Thyroid gland (tissue), 4 donors: ENCODE results near the gene CCR5AS.

Source experiments
- DNase-seq, 2 donors: peaks; one replicate each; pipeline ENCODE4 v3.0.0-alpha.2; 2019
- H3K27ac ChIP-seq, 3 donors: fragments of 200-600 bp; sonication (generic); 1 replicate in 2 of 3; 2 replicates in 1 of 3; pipeline ENCODE4 v1.5.1; 2016 to 2019; ENCODE audit warnings: mild to moderate bottlenecking in 1 of 3, moderate library complexity in 1 of 3
- H3K27me3 ChIP-seq: fragments of 200-600 bp; sonication (generic); one replicate; pipeline ENCODE4 v1.5.1; 2019
- H3K36me3 ChIP-seq, 2 donors: fragments of 200-600 bp; sonication (generic); one replicate each; pipeline ENCODE4 v1.5.1; 2016 to 2019
- H3K4me1 ChIP-seq, 2 donors: fragments of 200-600 bp; sonication (generic); one replicate each; pipeline ENCODE4 v1.5.1; 2017 to 2019
- H3K4me3 ChIP-seq, 3 donors: fragments of 200-600 bp; sonication (generic); replicated peaks in 1 of 3; 1 replicate in 2 of 3; 2 replicates in 1 of 3; pipeline ENCODE4 v1.5.1; 2016; ENCODE audit warnings: mild to moderate bottlenecking in 1 of 3
- H3K9me3 ChIP-seq: fragments of 200-600 bp; sonication (generic); one replicate; pipeline ENCODE4 v1.5.1; 2017
- POLR2A ChIP-seq, 2 donors: fragments of 450-650 bp; IDR thresholded peaks; one replicate each; pipeline ENCODE4 v1.6.1; 2017; ENCODE audit warnings: antibody characterized with exemption in 2 of 2, mild to moderate bottlenecking in 2 of 2, moderate library complexity in 1 of 2
- WGBS, 2 donors: methylation state at CpG; one replicate each; pipeline ENCODE4 v1.1.5; 2017; 5-methylcytosine and 5-hydroxymethylcytosine counted together
- intact Hi-C: fragments of 100-400 bp; cut with DNase I; formaldehyde crosslinking; loops from one replicate; pipeline ENCODE4 v1.15.1; 2023
- TF ChIP-seq, protein P1 (sequence below), 6 experiments: fragments of 200-600 bp in 3 of 6; fragments of 450-650 bp in 3 of 6; sonication (generic) in 3 of 6; IDR thresholded peaks; one replicate each; pipeline ENCODE4 v1.5.1; 2016 to 2019; ENCODE audit warnings: antibody characterized with exemption in 6 of 6, mild to moderate bottlenecking in 2 of 6, inconsistent platforms in 1 of 6, moderate library complexity in 1 of 6

The CCR5AS gene

GRCh38 chr3:46420931-46421330 lies 14.1 kb upstream of the CCR5AS start:
- intact Hi-C loops, result no loop called here
- Histone ChIP-seq H3K4me3 (no peak overlapping the region), H3K27me3 (no peaks in the 10 kb centered on the region), H3K4me1 (no peaks in the 10 kb centered on the region), H3K27ac (no peak overlapping the region), H3K36me3 (no peaks in the 10 kb centered on the region), H3K9me3 (no peaks in the 10 kb centered on the region)
- no peak for DNase-seq
- 92 to 93% methylated on average over 2 of the region's 2 CpGs for WGBS, 2 donors
- TF ChIP-seq, protein P1, sequence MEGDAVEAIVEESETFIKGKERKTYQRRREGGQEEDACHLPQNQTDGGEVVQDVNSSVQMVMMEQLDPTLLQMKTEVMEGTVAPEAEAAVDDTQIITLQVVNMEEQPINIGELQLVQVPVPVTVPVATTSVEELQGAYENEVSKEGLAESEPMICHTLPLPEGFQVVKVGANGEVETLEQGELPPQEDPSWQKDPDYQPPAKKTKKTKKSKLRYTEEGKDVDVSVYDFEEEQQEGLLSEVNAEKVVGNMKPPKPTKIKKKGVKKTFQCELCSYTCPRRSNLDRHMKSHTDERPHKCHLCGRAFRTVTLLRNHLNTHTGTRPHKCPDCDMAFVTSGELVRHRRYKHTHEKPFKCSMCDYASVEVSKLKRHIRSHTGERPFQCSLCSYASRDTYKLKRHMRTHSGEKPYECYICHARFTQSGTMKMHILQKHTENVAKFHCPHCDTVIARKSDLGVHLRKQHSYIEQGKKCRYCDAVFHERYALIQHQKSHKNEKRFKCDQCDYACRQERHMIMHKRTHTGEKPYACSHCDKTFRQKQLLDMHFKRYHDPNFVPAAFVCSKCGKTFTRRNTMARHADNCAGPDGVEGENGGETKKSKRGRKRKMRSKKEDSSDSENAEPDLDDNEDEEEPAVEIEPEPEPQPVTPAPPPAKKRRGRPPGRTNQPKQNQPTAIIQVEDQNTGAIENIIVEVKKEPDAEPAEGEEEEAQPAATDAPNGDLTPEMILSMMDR (IDR thresholded peaks at IDR 0.05), result no peak
- TF ChIP-seq POLR2A (IDR thresholded peaks at IDR 0.05), result no peak

GRCh38 chr3:46419816-46420215 lies 12.9 kb upstream of the CCR5AS start:
- Histone ChIP-seq H3K4me1 (no peaks in the 10 kb centered on the region), H3K27me3 (no peaks in the 10 kb centered on the region), H3K9me3 (no peaks in the 10 kb centered on the region), H3K36me3 (no peaks in the 10 kb centered on the region), H3K4me3 (no peak overlapping the region), H3K27ac (no peak overlapping the region)
- no peak for DNase-seq
- intact Hi-C loops, result no loop called here
- TF ChIP-seq, protein P1 (IDR thresholded peaks at IDR 0.05), result no peak
- TF ChIP-seq POLR2A (IDR thresholded peaks at IDR 0.05), result no peak
- 97 to 100% methylated on average over 3 to 4 of the region's 4 CpGs for WGBS, 2 donors

GRCh38 chr3:46417841-46418611 lies 11.2 kb upstream of the CCR5AS start:
- H3K27ac ChIP-seq, result no peak overlapping the region
- DNase-seq, result no peak
- no peak for TF ChIP-seq POLR2A (IDR thresholded peaks at IDR 0.05)
- TF ChIP-seq, protein P1 (IDR thresholded peaks at IDR 0.05), result no peak
- H3K36me3 ChIP-seq, result no peaks in the 10 kb centered on the region
- peaks cover 0 to 4% of the 10 kb centered on the region in 2 donors for H3K4me1 ChIP-seq
- no peaks in the 10 kb centered on the region for H3K27me3 ChIP-seq
- H3K4me3 ChIP-seq, result no peak overlapping the region
- 79 to 80% methylated on average over 6 to 9 of the region's 9 CpGs for WGBS, 2 donors
- H3K9me3 ChIP-seq, result no peaks in the 10 kb centered on the region
- intact Hi-C loops, result no loop called here

DNA sequence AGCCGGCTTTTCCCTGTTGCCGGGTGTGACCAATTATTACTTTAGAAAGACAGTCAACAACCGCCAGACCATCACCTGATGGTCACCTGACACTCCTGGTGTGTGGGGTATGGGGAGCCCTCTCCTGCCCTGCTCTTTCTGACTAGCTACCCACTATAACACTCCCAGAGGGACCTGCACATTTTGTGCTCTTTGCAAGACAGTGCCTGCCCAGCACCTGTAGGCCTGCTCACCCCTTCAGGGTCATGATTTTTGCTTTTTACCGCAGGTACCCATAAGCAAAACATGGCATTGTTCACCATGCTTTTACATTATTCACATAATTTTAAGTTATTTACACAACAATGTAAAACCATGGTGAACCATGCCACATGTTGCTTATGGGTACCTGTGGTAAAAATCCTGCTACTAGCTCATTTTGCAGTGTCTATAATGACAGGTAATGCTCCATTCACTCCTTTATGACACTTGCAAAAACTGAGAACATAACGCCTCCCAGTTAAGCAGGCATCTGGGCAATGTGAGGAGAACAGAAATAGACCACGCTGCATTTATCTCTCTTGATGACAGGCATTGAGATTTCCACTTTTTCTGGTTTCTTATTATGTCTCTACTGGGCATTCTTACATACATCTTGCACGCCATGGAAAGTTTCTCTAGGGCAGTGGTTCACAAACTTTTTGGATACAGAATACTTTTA lies 10.1 kb upstream of the CCR5AS start:
- intact Hi-C loops, result no loop called here
- H3K27me3 ChIP-seq, result no peaks in the 10 kb centered on the region
- peaks cover 0 to 15% of the 10 kb centered on the region in 2 donors for H3K4me1 ChIP-seq
- no peak overlapping the region for H3K27ac ChIP-seq
- no peaks in the 10 kb centered on the region for H3K36me3 ChIP-seq
- no peak overlapping the region for H3K4me3 ChIP-seq
- no peak for TF ChIP-seq POLR2A (IDR thresholded peaks at IDR 0.05)
- TF ChIP-seq, protein P1 (IDR thresholded peaks at IDR 0.05), result no peak
- H3K9me3 ChIP-seq, result no peaks in the 10 kb centered on the region
- no peak for DNase-seq
- 77 to 91% methylated on average over 7 of the region's 7 CpGs for WGBS, 2 donors
